ENCODE data around the gene INPP5K.

Gene INPP5K

GRCh38 chr17:1554751-1555540, 38.5 kb upstream of the INPP5K start:
- no peak for TF ChIP-seq CTCF (IDR thresholded peaks at IDR 0.05; ENCODE audit: low read length, missing control alignments)
- DNase-seq (ENCODE audit: low read depth): no peak
- no peak overlapping the region for H3K4me3 ChIP-seq (replicated peaks; ENCODE audit: low read depth, low read length)

GRCh38 chr17:1553354-1554266, 37.2 kb upstream of the INPP5K start:
- H3K4me3 ChIP-seq (replicated peaks; ENCODE audit: low read depth, low read length): no peak overlapping the region
- TF ChIP-seq CTCF (IDR thresholded peaks at IDR 0.05; ENCODE audit: low read length, missing control alignments): no peak
- no peak for DNase-seq (ENCODE audit: low read depth)

- no peak for TF ChIP-seq CTCF (IDR thresholded peaks at IDR 0.05; ENCODE audit: low read length, missing control alignments)
- no peak overlapping the region for H3K4me3 ChIP-seq (replicated peaks; ENCODE audit: low read depth, low read length)
- no peak for DNase-seq (ENCODE audit: low read depth)
Observed at GRCh38 chr17:1552932-1553331, 36.5 kb upstream of the INPP5K start.

GRCh38 chr17:1551741-1552140, 35.3 kb upstream of the INPP5K start:
- no peak overlapping the region for H3K4me3 ChIP-seq (replicated peaks; ENCODE audit: low read depth, low read length)
- no peak for TF ChIP-seq CTCF (IDR thresholded peaks at IDR 0.05; ENCODE audit: low read length, missing control alignments)
- DNase-seq (ENCODE audit: low read depth): no peak

GRCh38 chr17:1548032-1548431, 31.6 kb upstream of the INPP5K start:
- H3K4me3 ChIP-seq (replicated peaks; ENCODE audit: low read depth, low read length): no peak overlapping the region
- no peak for DNase-seq (ENCODE audit: low read depth)
- TF ChIP-seq CTCF (IDR thresholded peaks at IDR 0.05; ENCODE audit: low read length, missing control alignments): no peak

- TF ChIP-seq CTCF (IDR thresholded peaks at IDR 0.05; ENCODE audit: low read length, missing control alignments): no peak
- no peak overlapping the region for H3K4me3 ChIP-seq (replicated peaks; ENCODE audit: low read depth, low read length)
- no peak for DNase-seq (ENCODE audit: low read depth)
Observed at GRCh38 chr17:1546292-1546922, 30.0 kb upstream of the INPP5K start.
